HG03175 (cell line): ENCODE results near the gene MMP15.
"Not testable (repeated sequence)": the region's sequence is repeated elsewhere in the genome, so short reads cannot be mapped to it uniquely, and the experiment has no call there.

Experiments
- ATAC-seq: cut with Tn5 transposase; IDR thresholded peaks from one replicate; pipeline ENCODE4 v1.9.1; 2021; ENCODE audit warnings: mild to moderate bottlenecking, moderate library complexity; ENCODE audit not compliant: unreplicated experiment

The MMP15 gene

GRCh38 chr16:58085584-58086251, 60.2 kb downstream of the MMP15 start:
- no peak for ATAC-seq

- no peak for ATAC-seq
Measured at GRCh38 chr16:58086381-58087208, 61.0 kb downstream of the MMP15 start.

- no peak for ATAC-seq
Measured at GRCh38 chr16:58087209-58087913, 61.8 kb downstream of the MMP15 start.

GRCh38 chr16:58088091-58088490, 62.5 kb downstream of the MMP15 start:
- no peak for ATAC-seq

GRCh38 chr16:58090396-58090795, 64.8 kb downstream of the MMP15 start:
- not testable (repeated sequence) for ATAC-seq

GRCh38 chr16:58094026-58094425, 68.5 kb downstream of the MMP15 start:
- no peak for ATAC-seq

GRCh38 chr16:58094791-58095574, 69.4 kb downstream of the MMP15 start:
- ATAC-seq: no peak

GRCh38 chr16:58095575-58095960, 70.0 kb downstream of the MMP15 start:
- not testable (repeated sequence) for ATAC-seq

- no peak for ATAC-seq
Measured at GRCh38 chr16:58096249-58096648, 70.7 kb downstream of the MMP15 start.
